Heart left ventricle (tissue), 13 donors: Measurements from ENCODE around the gene ACKR4.

Source experiments
- POLR2A ChIP-seq, 2 donors: fragments of 450-650 bp; IDR thresholded peaks; one replicate each; pipeline ENCODE4 v1.6.1; 2017; ENCODE audit warnings: antibody characterized with exemption in 2 of 2, mild to moderate bottlenecking in 2 of 2, moderate library complexity in 2 of 2
- TF ChIP-seq, protein P1 (sequence below), 12 donors: fragments of 200-600 bp; sonication (generic) in 4 of 12; IDR thresholded peaks; one replicate each; pipeline versions ENCODE4 v1.5.0 to v1.8.0; 2018 to 2022; ENCODE audit warnings: antibody characterized with exemption in 12 of 12, mild to moderate bottlenecking in 5 of 12
- donor health status: ischemic (EF 13 %, LVEDD 7.1; RV severe dilation, severe dysfunction).
- donor health status: DM: no; HTN: yes; CAD: no.
- donor health status: DM: no; HTN: no; CAD: no.
- donor health status: ischemic (EF 25% LVEDD 6.9; RV normal size, moderate dysfunction).
- donor health status: ischemic (EF 25% LVEDD 5.7; RV mildly dilated, moderate dysfunction).
- donor health status: ischemic (EF 35%, LVEDD 5.7; RV mildly dilated, moderate dysfunction).
- donor health status: nonischemic (EF 11% LVEDD 7.7; RV severe dilation, severe dysfunction).
- donor health status: DM: yes; HTN: yes; CAD: no.
- donor health status: PGD.
- donor health status: ischemic (EF 29% LVEDD 5.4; RV normal size, mild dysfunction).
- donor health status: nonischemic (EF 23%, LVEDD 6.1; RV moderate dilation, normal function).

DNA sequence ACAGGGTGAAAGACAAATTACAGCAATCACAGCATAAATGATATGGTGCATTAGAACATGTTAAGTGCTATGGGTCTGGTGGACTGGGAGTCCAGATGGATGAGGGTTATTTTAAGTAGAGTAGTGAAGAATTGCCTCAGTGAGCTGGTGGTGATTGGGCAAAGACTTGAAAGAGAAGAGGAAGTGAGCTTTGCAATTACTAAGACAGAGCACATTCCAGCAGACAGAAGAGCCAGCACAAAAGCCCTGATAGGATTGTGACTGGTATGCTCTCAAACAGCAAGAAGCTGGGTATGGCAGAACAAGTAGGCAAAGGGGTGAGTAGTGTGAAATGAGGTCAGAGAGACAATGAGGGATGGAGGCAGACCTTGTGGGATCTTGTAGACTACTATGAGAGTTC, 2.1 kb upstream of the ACKR4 start:
- TF ChIP-seq, protein P1, sequence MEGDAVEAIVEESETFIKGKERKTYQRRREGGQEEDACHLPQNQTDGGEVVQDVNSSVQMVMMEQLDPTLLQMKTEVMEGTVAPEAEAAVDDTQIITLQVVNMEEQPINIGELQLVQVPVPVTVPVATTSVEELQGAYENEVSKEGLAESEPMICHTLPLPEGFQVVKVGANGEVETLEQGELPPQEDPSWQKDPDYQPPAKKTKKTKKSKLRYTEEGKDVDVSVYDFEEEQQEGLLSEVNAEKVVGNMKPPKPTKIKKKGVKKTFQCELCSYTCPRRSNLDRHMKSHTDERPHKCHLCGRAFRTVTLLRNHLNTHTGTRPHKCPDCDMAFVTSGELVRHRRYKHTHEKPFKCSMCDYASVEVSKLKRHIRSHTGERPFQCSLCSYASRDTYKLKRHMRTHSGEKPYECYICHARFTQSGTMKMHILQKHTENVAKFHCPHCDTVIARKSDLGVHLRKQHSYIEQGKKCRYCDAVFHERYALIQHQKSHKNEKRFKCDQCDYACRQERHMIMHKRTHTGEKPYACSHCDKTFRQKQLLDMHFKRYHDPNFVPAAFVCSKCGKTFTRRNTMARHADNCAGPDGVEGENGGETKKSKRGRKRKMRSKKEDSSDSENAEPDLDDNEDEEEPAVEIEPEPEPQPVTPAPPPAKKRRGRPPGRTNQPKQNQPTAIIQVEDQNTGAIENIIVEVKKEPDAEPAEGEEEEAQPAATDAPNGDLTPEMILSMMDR (IDR thresholded peaks at IDR 0.05), result no peak
- TF ChIP-seq POLR2A (IDR thresholded peaks at IDR 0.05), result no peak
